K562 (cell line): Measurements from ENCODE around the gene KRT28. TPM values are rescaled to one million over a fixed set of nuclear protein-coding genes. Genes with fewer than 3 reads are reported as not detected.
A peak's percentile ranks its signal among the peaks of the same experiment; 100 is the strongest.

Experiments used
- ATAC-seq: fragments of 200-7000 bp; cut with Tn5 transposase; 3 replicates; pipeline ENCODE4 v1.9.1; 2020; ENCODE audit warnings: moderate library complexity
- BruUV-seq: library from RNA; stranded (reverse); fragments of 400-500 nt; replicated peaks from 2 replicates; lab custom pipeline; 2021; lab: Mats Ljungman, UMichigan
- CTCF ChIA-PET: fragments of 300-600 bp; formaldehyde crosslinking; extraction: SDS; loops from one replicate; lab custom pipeline; 2021; ENCODE audit warnings: low intra/inter-chr PET ratio; lab: Yijun Ruan, JAX
- POLR2A ChIA-PET: fragments of 300-600, 350-650 bp; sonication (Branson Sonifier 250); formaldehyde crosslinking; extraction: SDS; loops from one replicate; lab custom pipeline; 2021; ENCODE audit warnings: antibody characterized with exemption, inconsistent platforms; lab: Yijun Ruan, JAX
- DNase-seq, 4 experiments: peaks; one replicate each; pipeline versions ENCODE4 v3.0.0 to v3.0.0-alpha.2; 2011 to 2018; ENCODE audit warnings: low spot score in 3 of 4, mixed read lengths in 3 of 4; ENCODE audit errors: extremely low read depth in 1 of 4
- FAIRE-seq: peaks from 2 replicates; lab custom pipeline; 2011; peaks lifted over from hg19 to GRCh38; lab: Jason Lieb, UNC
- H2AFZ ChIP-seq: 2 replicates; pipeline ENCODE4 v1.6.0; 2011; ENCODE audit warnings: low read depth, low read length, control low read depth, inconsistent platforms
- H3K27ac ChIP-seq: fragments of 200-600 bp; 3 replicates; pipeline ENCODE4 v1.8.0; 2011; ENCODE audit warnings: low read depth, mild to moderate bottlenecking, control low read depth, inconsistent platforms, low read length, moderate library complexity, mixed read lengths; ENCODE audit errors: extremely low read depth
- H3K27me3 ChIP-seq, 2 experiments: fragments of 300-600 bp in 1 of 2; 2 replicates in 1 of 2; 3 replicates in 1 of 2; pipeline versions ENCODE4 v1.6.0 to v1.8.0; 2011; ENCODE audit warnings: inconsistent platforms in 2 of 2, low read length in 2 of 2, mild to moderate bottlenecking in 1 of 2, mixed read lengths in 1 of 2, moderate library complexity in 1 of 2; ENCODE audit not compliant: control insufficient read depth in 2 of 2, insufficient read depth in 2 of 2
- H3K36me3 ChIP-seq: fragments of 300-600 bp; 3 replicates; pipeline ENCODE4 v1.8.0; 2011; ENCODE audit warnings: mild to moderate bottlenecking, low read length, inconsistent platforms; ENCODE audit not compliant: control insufficient read depth, insufficient read depth
- H3K4me1 ChIP-seq, 2 experiments: fragments of 200-600 bp in 1 of 2; replicated peaks in 1 of 2; 2 replicates in 1 of 2; 3 replicates in 1 of 2; pipeline versions ENCODE4 v1.5.1 to v1.8.0; 2011; ENCODE audit warnings: inconsistent platforms in 2 of 2, low read length in 2 of 2, mild to moderate bottlenecking in 1 of 2, mixed read lengths in 1 of 2, moderate library complexity in 1 of 2; ENCODE audit not compliant: control insufficient read depth in 2 of 2, insufficient read depth in 2 of 2
- H3K4me2 ChIP-seq: 2 replicates; pipeline ENCODE4 v1.6.1; 2011; ENCODE audit warnings: low read length, control low read depth, inconsistent platforms, mixed read lengths; ENCODE audit not compliant: insufficient read depth
- H3K4me3 ChIP-seq: fragments of 200-600 bp; sonication (generic), shearing (Covaris generic); 2 replicates; pipeline ENCODE4 v1.5.1; 2016; ENCODE audit warnings: control low read depth, inconsistent platforms
- H3K79me2 ChIP-seq: fragments of 200-600 bp; 3 replicates; pipeline ENCODE4 v1.8.0; 2011; ENCODE audit warnings: low read length, inconsistent platforms; ENCODE audit not compliant: control insufficient read depth, insufficient read depth
- H3K9ac ChIP-seq, 2 experiments: 2 replicates each; pipeline versions ENCODE4 v1.6.0 to v1.6.1; 2011; ENCODE audit warnings: low read depth in 2 of 2, low read length in 2 of 2, control low read depth in 1 of 2, inconsistent platforms in 1 of 2, mild to moderate bottlenecking in 1 of 2, mixed read lengths in 1 of 2; ENCODE audit not compliant: insufficient read depth in 1 of 2
- H3K9me1 ChIP-seq: one replicate; pipeline ENCODE4 v1.6.0; 2011; ENCODE audit warnings: inconsistent platforms, mild to moderate bottlenecking, low read length, moderate library complexity; ENCODE audit not compliant: control insufficient read depth, insufficient read depth
- H3K9me3 ChIP-seq: replicated peaks from 2 replicates; pipeline ENCODE4 v1.5.1; 2011; ENCODE audit warnings: low read depth, low read length, inconsistent platforms; ENCODE audit not compliant: control insufficient read depth, insufficient read depth
- H4K20me1 ChIP-seq: replicated peaks from 2 replicates; pipeline ENCODE4 v1.6.1; 2011; ENCODE audit warnings: low read length, inconsistent platforms, mixed read lengths; ENCODE audit not compliant: control insufficient read depth, insufficient read depth
- BACH1 ChIP-seq: fragments of 200-800 bp; sonication (Bioruptor generic); IDR thresholded peaks from 2 replicates; pipeline ENCODE4 v1.6.1; 2016; ENCODE audit warnings: missing genetic modification characterization, missing compliant biosample characterization
- BRD9 ChIP-seq: fragments of 450-650 bp; IDR thresholded peaks from 2 replicates; pipeline ENCODE4 v1.6.1; 2018; ENCODE audit warnings: low read depth; ENCODE audit not compliant: partially characterized antibody
- CBX3 ChIP-seq, 2 experiments: IDR thresholded peaks; 1 replicate in 1 of 2; 2 replicates in 1 of 2; pipeline ENCODE4 v1.6.1; 2012; ENCODE audit warnings: inconsistent platforms in 2 of 2, low read length in 2 of 2, borderline replicate concordance in 1 of 2, control low read depth in 1 of 2
- CHD1 ChIP-seq: fragments of 200-600 bp; sonication (generic); IDR thresholded peaks from one replicate; pipeline ENCODE4 v1.6.1; 2012; ENCODE audit warnings: mild to moderate bottlenecking, moderate library complexity, low read length, inconsistent platforms
- IRF1 ChIP-seq: sonication (generic); formaldehyde crosslinking; IDR thresholded peaks from 2 replicates; pipeline ENCODE4 v1.8.0; 2022; ENCODE audit warnings: missing genetic modification reagents, mild to moderate bottlenecking, borderline replicate concordance
- NCOA6 ChIP-seq: fragments of 450-650 bp; IDR thresholded peaks from 2 replicates; pipeline ENCODE4 v1.6.1; 2017; ENCODE audit warnings: mild to moderate bottlenecking
- POLR2H ChIP-seq: IDR thresholded peaks from 2 replicates; pipeline ENCODE4 v1.6.1; 2016; ENCODE audit warnings: missing genetic modification characterization, low read depth, mild to moderate bottlenecking, control low read depth, missing compliant biosample characterization, moderate library complexity
- SMAD4 ChIP-seq: fragments of 250-450 bp; sonication (Bioruptor Pico); conservative IDR thresholded peaks from 2 replicates; pipeline ENCODE4 v1.8.0; 2021; ENCODE audit warnings: inconsistent platforms, mild to moderate bottlenecking, moderate library complexity
- SREBF1 ChIP-seq: fragments of 150-350 bp; IDR thresholded peaks from 2 replicates; pipeline ENCODE4 v1.6.1; 2014; ENCODE audit warnings: antibody characterized with exemption, low read depth, low read length, borderline replicate concordance
- ZKSCAN3 ChIP-seq: fragments of 250-450 bp; sonication (Bioruptor Pico); IDR thresholded peaks from 2 replicates; pipeline ENCODE4 v1.4.0; 2020
- WGBS: fragments of 100-300 bp; shearing (Covaris generic); methylation state at CpG from one replicate; pipeline ENCODE4 v1.1.6; 2016; ENCODE audit warnings: low coverage, mixed read lengths; ENCODE audit not compliant: insufficient coverage; ENCODE audit errors: missing lambda C conversion rate; 5-methylcytosine and 5-hydroxymethylcytosine counted together
- in situ Hi-C: fragments of 300-500 bp; cut with MboI; formaldehyde crosslinking; loops from 4 replicates; pipeline ENCODE4 v1.15.0; 2018; ENCODE audit warnings: inconsistent platforms, mixed read lengths
- intact Hi-C: fragments of 100-400 bp; cut with micrococcal nuclease; formaldehyde crosslinking; loops from 2 replicates; pipeline ENCODE4 v1.14.2; 2022
- polyA plus RNA-seq, 8 experiments: library from polyadenylated mRNA; depleted of rRNA in 4 of 8; stranded (reverse) in 5 of 8; unstranded in 3 of 8; fragments of >200 nt; fragmentation: Nextera tagmentation in 2 of 8; fragmentation: Illumina TruSeq in 1 of 8; extraction: Ambion mirVana in 2 of 8; extraction: Trizol in 1 of 8; gene quantifications; 2 replicates each; pipeline versions ENCODE4 v1.2.1 to v1.2.3, GENCODE V29; 2011 to 2014; ENCODE audit warnings: inconsistent platforms in 1 of 8, missing spikeins in 1 of 8
- total RNA-seq, 7 experiments: library from RNA; depleted of rRNA in 6 of 7; stranded (reverse); fragments of >200 nt in 6 of 7; fragmentation: Illumina TruSeq in 2 of 7; extraction: Trizol in 2 of 7; gene quantifications; 2 replicates each; pipeline versions ENCODE4 v1.2.1 to v1.2.3, GENCODE V29; 2011 to 2021; ENCODE audit warnings: low replicate concordance in 1 of 7
- TF ChIP-seq, protein P1 (sequence below), 2 experiments: fragments of 450-650 bp; formaldehyde crosslinking in 1 of 2; IDR thresholded peaks; 2 replicates each; pipeline versions ENCODE4 v1.4.0 to v1.6.1; 2014 to 2020; ENCODE audit warnings: mild to moderate bottlenecking in 2 of 2, borderline replicate concordance in 1 of 2, low read depth in 1 of 2

The KRT28 gene
- total and polyA plus RNA-seq, 9 of the 15 experiments (the other 6 are each of a cell fraction or from before 2014, with no cell fraction given), result not detected

DNA sequence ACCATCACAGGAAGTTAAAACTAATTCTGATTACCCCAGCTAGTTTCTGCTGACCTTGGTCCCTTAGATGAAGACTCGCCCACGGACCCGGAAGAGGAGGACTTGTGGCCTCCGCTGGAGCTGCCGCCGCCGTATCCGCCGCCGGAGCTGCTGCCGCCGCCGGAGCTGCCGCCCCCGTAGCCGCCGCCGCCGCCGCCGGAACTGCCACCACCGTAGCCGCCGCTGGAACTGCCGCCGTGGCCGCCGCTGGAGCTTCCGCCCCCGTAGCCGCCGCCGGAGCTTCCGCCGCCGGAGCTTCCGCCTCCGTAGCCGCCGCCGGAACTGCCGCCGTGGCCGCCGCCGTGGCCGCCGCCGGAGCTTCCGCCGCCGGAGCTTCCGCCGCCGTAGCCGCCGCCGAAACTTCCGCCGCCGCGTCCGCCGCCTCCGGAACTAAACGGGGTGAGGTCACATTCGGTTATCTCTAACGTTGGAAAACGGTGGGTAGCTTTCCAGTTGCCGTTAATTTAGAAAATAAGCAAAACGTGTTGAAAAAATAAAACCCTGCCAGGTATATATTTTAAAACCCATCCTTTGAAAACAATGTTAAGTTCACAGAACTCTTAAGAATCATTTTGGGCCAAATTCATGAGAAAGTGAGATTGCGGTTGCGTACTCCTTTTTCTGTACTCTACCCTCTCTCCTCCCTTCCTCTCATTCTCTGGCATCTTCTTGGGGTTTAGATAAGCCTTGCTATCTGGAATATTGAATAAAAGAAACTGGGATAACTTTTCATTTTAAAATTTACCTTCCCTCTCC lies 19.2 kb upstream of the KRT28 start:
- Histone ChIP-seq H3K9ac (peak overlapping the region; percentile 90 to 97), H3K27me3 (no peaks in the 10 kb centered on the region), H4K20me1 (no peaks in the 10 kb centered on the region), H3K79me2 (peaks cover 63% of the 10 kb centered on the region), H2AFZ (peak overlapping the region; percentile 27; the same call in 1 of the 2 replicates), H3K4me3 (peak overlapping the region; percentile 67), H3K9me3 (no peaks in the 10 kb centered on the region), H3K36me3 (peaks cover 34% of the 10 kb centered on the region), H3K4me1 (peaks cover 14 to 34% of the 10 kb centered on the region in 2 experiments), H3K27ac (peak overlapping the region; percentile 99), H3K9me1 (peaks cover 5% of the 10 kb centered on the region), H3K4me2 (peak overlapping the region; percentile 92)
- under 1% methylated on average over 52 of the region's 73 CpGs for WGBS
- in situ Hi-C loops (no loop called here), intact Hi-C loops (loop anchor here (5.0 kb wide), 1 partner anchor 848 kb away; no protein-coding TSS in a partner anchor)
- peak; percentile 72 to 89 (median 78) for DNase-seq
- ATAC-seq, result peak; percentile 75
- BruUV-seq, result no TSS peak
- no peak for FAIRE-seq
- ChIA-PET CTCF (interaction anchor here (0.6 kb wide), 1 partner anchor 837 kb away, joined by 3 read pairs; no protein-coding TSS in a partner anchor), POLR2A (interaction anchor here (0.6 to 2.0 kb wide), 15 partner anchors 9 to 903 kb away, joined by 3 to 14 read pairs (median 4); partner anchors contain the start of genes EIF1 and KRT20)
- TF ChIP-seq IRF1 (CRISPR knock-in tag) (no peak), NCOA6 (0 out of 2 replicates have a peak, but pooled peaks have one; percentile 8), POLR2H (tag) (peak; percentile 87), CHD1 (peak; percentile 83), BACH1 (tag) (0 out of 2 replicates have a peak, but pooled peaks have one; percentile 12), ZKSCAN3 (CRISPR knock-in tag) (no peak), SMAD4 (CRISPR knock-in tag) (peak; percentile 52), BRD9 (peak; percentile 93), CBX3 (IDR thresholded peaks at IDR 0.05; ENCODE audit: borderline replicate concordance in 1 of 2, low read length in 2 of 2) (no peak), SREBF1 (no peak)
- TF ChIP-seq, protein P1, sequence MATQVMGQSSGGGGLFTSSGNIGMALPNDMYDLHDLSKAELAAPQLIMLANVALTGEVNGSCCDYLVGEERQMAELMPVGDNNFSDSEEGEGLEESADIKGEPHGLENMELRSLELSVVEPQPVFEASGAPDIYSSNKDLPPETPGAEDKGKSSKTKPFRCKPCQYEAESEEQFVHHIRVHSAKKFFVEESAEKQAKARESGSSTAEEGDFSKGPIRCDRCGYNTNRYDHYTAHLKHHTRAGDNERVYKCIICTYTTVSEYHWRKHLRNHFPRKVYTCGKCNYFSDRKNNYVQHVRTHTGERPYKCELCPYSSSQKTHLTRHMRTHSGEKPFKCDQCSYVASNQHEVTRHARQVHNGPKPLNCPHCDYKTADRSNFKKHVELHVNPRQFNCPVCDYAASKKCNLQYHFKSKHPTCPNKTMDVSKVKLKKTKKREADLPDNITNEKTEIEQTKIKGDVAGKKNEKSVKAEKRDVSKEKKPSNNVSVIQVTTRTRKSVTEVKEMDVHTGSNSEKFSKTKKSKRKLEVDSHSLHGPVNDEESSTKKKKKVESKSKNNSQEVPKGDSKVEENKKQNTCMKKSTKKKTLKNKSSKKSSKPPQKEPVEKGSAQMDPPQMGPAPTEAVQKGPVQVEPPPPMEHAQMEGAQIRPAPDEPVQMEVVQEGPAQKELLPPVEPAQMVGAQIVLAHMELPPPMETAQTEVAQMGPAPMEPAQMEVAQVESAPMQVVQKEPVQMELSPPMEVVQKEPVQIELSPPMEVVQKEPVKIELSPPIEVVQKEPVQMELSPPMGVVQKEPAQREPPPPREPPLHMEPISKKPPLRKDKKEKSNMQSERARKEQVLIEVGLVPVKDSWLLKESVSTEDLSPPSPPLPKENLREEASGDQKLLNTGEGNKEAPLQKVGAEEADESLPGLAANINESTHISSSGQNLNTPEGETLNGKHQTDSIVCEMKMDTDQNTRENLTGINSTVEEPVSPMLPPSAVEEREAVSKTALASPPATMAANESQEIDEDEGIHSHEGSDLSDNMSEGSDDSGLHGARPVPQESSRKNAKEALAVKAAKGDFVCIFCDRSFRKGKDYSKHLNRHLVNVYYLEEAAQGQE (IDR thresholded peaks at IDR 0.05; ENCODE audit: borderline replicate concordance), result peak; percentile 38
- TF ChIP-seq, protein P1 (CRISPR knock-in tag; IDR thresholded peaks at IDR 0.05; ENCODE audit: low read depth), result no peak
